ENCODE results near the gene SNCAIP. TPM values are rescaled to one million over a fixed set of nuclear protein-coding genes. Genes with fewer than 3 reads are reported as not detected.
"Not testable (repeated sequence)": the region's sequence is repeated elsewhere in the genome, so short reads cannot be mapped to it uniquely, and the experiment has no call there.

The SNCAIP gene
- total and polyA plus RNA-seq, 3 donors from 2014 or later = 12.7 to 28.4 (median 16.1) TPM

GRCh38 chr5:122352331-122352730 lies 40.3 kb downstream of the SNCAIP start:
- Histone ChIP-seq H3K27me3 (no peaks in the 10 kb centered on the region), H3K27ac (no peak overlapping the region), H3K9me3 (no peaks in the 10 kb centered on the region), H3K4me3 (no peak overlapping the region), H3K36me3 (ENCODE audit: low read depth, missing control alignments) (no peaks in the 10 kb centered on the region), H3K4me1 (no peaks in the 10 kb centered on the region)
- intact Hi-C loops (cut with DNase I; ENCODE audit: low total_unique reads) = no loop called here
- DNase-seq = no peak
- TF ChIP-seq CTCF (IDR thresholded peaks at IDR 0.05) (no peak), POLR2A (IDR thresholded peaks at IDR 0.05) (no peak)

DNA sequence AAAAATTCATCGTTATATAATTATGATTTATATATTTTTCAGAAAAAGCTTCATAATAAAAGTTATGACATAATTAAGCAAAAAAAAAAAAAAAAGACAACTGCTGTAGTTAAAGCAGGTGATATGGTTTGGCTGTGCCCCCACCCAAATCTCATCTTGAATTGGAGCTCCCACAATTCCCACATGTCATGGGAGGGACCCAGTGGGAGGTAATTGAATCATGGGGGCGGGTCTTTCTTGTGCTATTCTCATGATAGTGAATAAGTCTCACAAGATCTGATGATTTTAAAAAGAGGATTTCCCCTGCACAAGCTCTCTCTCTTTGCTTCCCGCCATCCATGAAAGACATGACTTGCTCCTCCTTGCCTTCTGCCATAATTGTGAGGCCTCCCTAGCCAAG lies 41.3 kb downstream of the SNCAIP start:
- WGBS, 2 donors = 95% methylated on average over 3 of the region's 3 CpGs
- H3K4me1 ChIP-seq; DNase-seq; H3K27ac ChIP-seq; H3K36me3 ChIP-seq (ENCODE audit: low read depth, missing control alignments); H3K9me3 ChIP-seq; H3K27me3 ChIP-seq; H3K4me3 ChIP-seq; intact Hi-C loops (cut with DNase I; ENCODE audit: low total_unique reads): not testable (repeated sequence)

DNA sequence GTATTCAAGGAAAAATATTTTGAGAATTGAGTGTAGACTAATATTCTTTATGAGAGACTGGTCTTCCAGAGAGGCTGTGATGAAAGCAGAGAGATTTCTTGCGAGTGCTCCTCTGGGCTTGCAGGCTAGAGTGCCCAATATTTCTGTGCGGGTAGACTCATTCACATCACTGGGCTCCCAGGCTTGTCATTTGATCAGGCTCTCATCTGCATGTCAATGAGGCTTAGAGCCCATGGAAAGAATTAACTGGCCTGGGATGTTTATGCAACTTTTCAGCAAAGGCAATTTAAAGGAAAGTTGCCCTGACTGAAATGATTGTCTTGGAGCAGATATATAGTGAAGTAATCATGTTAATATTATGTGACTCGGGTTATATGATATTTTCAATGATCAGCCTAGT lies 42.3 kb downstream of the SNCAIP start:
- no peak for DNase-seq
- Histone ChIP-seq H3K36me3 (ENCODE audit: low read depth, missing control alignments) (no peaks in the 10 kb centered on the region), H3K27me3 (no peaks in the 10 kb centered on the region), H3K27ac (no peak overlapping the region), H3K4me1 (no peaks in the 10 kb centered on the region), H3K4me3 (no peak overlapping the region), H3K9me3 (no peaks in the 10 kb centered on the region)
- intact Hi-C loops (cut with DNase I; ENCODE audit: low total_unique reads) = no loop called here
- 77 to 84% methylated on average over 3 of the region's 3 CpGs for WGBS, 2 donors
- TF ChIP-seq POLR2A (IDR thresholded peaks at IDR 0.05) (no peak), CTCF (IDR thresholded peaks at IDR 0.05) (no peak)

GRCh38 chr5:122355324-122355723 lies 43.3 kb downstream of the SNCAIP start:
- H3K27me3 ChIP-seq = no peaks in the 10 kb centered on the region
- 87 to 95% methylated on average over 3 of the region's 3 CpGs for WGBS, 2 donors
- no peaks in the 10 kb centered on the region for H3K9me3 ChIP-seq
- H3K36me3 ChIP-seq (ENCODE audit: low read depth, missing control alignments) = no peaks in the 10 kb centered on the region
- no peak overlapping the region for H3K4me3 ChIP-seq
- H3K4me1 ChIP-seq = no peaks in the 10 kb centered on the region
- DNase-seq = no peak
- no peak for TF ChIP-seq CTCF (IDR thresholded peaks at IDR 0.05)
- no peak for TF ChIP-seq POLR2A (IDR thresholded peaks at IDR 0.05)
- intact Hi-C loops (cut with DNase I; ENCODE audit: low total_unique reads) = no loop called here
- no peak overlapping the region for H3K27ac ChIP-seq

GRCh38 chr5:122356855-122357254 lies 44.8 kb downstream of the SNCAIP start:
- no peak overlapping the region for H3K27ac ChIP-seq
- intact Hi-C loops (cut with DNase I; ENCODE audit: low total_unique reads) = no loop called here
- H3K4me3 ChIP-seq = no peak overlapping the region
- H3K27me3 ChIP-seq = no peaks in the 10 kb centered on the region
- DNase-seq = no peak
- 71 to 87% methylated on average over 2 of the region's 2 CpGs for WGBS, 2 donors
- no peaks in the 10 kb centered on the region for H3K9me3 ChIP-seq
- TF ChIP-seq CTCF (IDR thresholded peaks at IDR 0.05) (no peak), POLR2A (IDR thresholded peaks at IDR 0.05) (no peak)
- H3K36me3 ChIP-seq (ENCODE audit: low read depth, missing control alignments) = no peaks in the 10 kb centered on the region
- H3K4me1 ChIP-seq = no peaks in the 10 kb centered on the region
